Muscle layer of duodenum (tissue), 2 donors: ENCODE data around the gene GALP.
"Not testable (repeated sequence)": the region's sequence is repeated elsewhere in the genome, so short reads cannot be mapped to it uniquely, and the experiment has no call there.

Experiments
- H3K27ac ChIP-seq: one replicate; pipeline ENCODE4 v1.7.0; 2013; ENCODE audit warnings: mild to moderate bottlenecking, low read length
- H3K27me3 ChIP-seq: one replicate; pipeline ENCODE4 v1.7.0; 2013; ENCODE audit warnings: low read depth, mild to moderate bottlenecking, control low read depth, low read length
- H3K36me3 ChIP-seq, 2 donors: one replicate each; pipeline ENCODE4 v1.7.0; 2013; ENCODE audit warnings: low read length in 2 of 2, control low read depth in 1 of 2, mild to moderate bottlenecking in 1 of 2; ENCODE audit not compliant: insufficient read depth in 2 of 2, control insufficient read depth in 1 of 2
- H3K4me1 ChIP-seq, 2 donors: one replicate each; pipeline ENCODE4 v1.7.0; 2013; ENCODE audit warnings: low read length in 2 of 2, mild to moderate bottlenecking in 2 of 2, control low read depth in 1 of 2, moderate library complexity in 1 of 2; ENCODE audit not compliant: insufficient read depth in 2 of 2, control insufficient read depth in 1 of 2
- H3K4me3 ChIP-seq, 2 donors: one replicate each; pipeline ENCODE4 v1.7.0; 2013; ENCODE audit warnings: low read length in 2 of 2, low read depth in 1 of 2, mild to moderate bottlenecking in 1 of 2
- H3K9me3 ChIP-seq, 2 donors: one replicate each; pipeline ENCODE4 v1.7.0; 2013; ENCODE audit warnings: low read length in 2 of 2, control low read depth in 1 of 2, mild to moderate bottlenecking in 1 of 2; ENCODE audit not compliant: control insufficient read depth in 1 of 2
- donor health status: healthy.

GALP gene

DNA sequence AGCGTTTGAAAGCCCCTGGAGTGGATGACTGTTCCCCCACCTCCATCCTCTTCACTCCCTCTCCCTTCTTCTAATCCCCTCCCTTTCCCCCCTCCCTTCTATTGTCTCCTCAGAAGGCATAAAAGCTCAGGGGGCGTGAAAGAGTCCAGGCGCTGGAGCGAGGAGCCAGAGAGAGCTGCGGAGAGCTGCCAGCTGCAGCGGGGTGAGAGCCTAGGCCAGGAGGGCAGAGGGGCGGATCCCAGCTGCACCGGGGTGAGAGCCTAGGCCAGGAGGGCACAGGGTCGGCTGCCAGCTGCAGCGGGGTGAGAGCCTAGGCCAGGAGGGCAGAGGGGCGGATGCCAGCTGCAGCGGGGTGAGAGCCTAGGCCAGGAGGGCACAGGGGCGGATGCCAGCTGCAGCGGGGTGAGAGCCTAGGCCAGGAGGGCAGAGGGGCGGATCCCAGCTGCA is at the start of gene GALP:
Gene GALP (plus strand): TSS at position 148 of the 447 bp plus-strand sequence. CDS start 1,101 bp downstream, outside the sequence.
- not testable (repeated sequence) for H3K27ac ChIP-seq, H3K9me3 ChIP-seq, H3K27me3 ChIP-seq, H3K4me3 ChIP-seq, H3K36me3 ChIP-seq, H3K4me1 ChIP-seq

DNA sequence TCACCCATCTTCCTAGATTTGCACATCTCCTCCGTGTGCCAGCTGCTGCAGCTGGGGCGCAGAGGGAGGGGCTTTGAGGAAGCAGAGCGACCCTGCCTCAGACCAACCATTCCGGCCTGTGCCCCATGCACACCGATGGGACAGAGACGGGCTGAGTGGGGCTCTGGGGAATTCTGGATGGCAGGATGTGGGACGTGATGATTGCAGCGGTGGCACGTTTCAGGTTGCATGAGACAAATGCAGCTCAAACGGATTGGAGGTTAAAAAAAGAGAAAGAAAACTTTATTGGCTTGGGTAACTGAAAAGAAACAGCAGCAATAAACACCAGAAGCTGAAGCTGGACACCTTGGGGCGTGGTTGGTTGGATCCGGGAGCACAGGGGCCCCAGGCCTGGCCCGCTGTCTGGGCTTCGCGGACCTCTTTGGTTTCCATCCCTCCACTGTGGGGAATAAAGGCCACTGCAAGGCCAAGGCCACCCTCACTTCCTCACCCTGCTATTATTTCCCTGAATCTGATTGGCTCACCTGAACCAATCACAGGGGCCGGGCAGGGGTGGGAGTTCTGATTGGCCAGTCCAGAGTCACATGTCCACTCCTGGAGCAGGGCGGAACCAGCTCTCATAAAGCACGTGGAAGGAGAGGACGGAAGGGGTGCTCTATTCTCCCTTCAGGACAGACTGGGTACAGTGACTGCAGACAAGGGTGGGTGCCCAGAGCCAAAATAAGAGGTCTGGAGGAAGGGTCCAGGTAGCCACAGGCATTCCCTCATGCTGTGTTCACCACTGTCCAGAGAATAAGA is 48.6 kb upstream of the GALP start:
- Histone ChIP-seq H3K27me3 (no peaks in the 10 kb centered on the region), H3K36me3 (no peaks in the 10 kb centered on the region), H3K4me1 (no peaks in the 10 kb centered on the region), H3K4me3 (no peak overlapping the region), H3K27ac (no peak overlapping the region), H3K9me3 (no peaks in the 10 kb centered on the region)

DNA sequence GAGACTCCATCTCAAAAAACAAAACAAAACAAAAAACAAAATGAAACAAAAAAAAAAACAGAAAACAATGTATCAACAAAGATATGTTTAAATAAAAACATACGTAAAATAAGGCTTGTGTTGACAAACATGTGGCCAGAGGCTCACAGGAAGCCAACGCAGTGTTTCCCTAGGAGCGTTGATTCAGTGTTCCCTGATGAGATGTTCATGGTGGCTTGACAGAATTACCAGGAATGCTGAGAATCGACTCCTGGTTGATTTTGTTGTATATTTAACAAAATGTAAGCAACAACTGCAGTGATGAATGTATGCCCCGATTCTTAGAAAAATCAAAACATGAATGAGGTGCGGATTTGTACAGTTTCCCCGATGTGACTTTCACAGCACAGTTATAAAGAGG is 45.8 kb upstream of the GALP start:
- H3K4me3 ChIP-seq = no peak overlapping the region
- no peaks in the 10 kb centered on the region for H3K4me1 ChIP-seq
- H3K36me3 ChIP-seq = no peaks in the 10 kb centered on the region
- H3K9me3 ChIP-seq = no peaks in the 10 kb centered on the region
- H3K27ac ChIP-seq = no peak overlapping the region
- H3K27me3 ChIP-seq = no peaks in the 10 kb centered on the region

DNA sequence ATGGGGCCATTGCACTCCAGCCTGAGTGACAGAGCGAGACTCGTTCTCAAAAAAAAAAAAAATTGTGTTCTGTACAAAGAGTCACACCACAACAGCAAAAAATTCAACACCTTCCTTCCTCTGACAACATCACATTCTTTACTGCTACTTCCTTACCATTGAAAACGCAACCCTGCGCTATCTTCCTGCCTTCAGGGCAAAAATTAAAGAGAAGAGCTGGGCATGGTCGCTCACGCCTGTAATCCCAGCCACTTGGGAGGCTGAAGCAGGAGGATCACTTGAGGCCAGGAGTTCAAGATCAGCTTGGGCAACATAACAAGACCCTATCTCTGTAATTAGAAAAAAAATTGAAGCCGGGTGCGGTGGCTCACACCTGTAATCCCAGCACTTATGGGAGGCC is 44.2 kb upstream of the GALP start:
- no peaks in the 10 kb centered on the region for H3K9me3 ChIP-seq
- no peaks in the 10 kb centered on the region for H3K4me1 ChIP-seq
- no peak overlapping the region for H3K27ac ChIP-seq

DNA sequence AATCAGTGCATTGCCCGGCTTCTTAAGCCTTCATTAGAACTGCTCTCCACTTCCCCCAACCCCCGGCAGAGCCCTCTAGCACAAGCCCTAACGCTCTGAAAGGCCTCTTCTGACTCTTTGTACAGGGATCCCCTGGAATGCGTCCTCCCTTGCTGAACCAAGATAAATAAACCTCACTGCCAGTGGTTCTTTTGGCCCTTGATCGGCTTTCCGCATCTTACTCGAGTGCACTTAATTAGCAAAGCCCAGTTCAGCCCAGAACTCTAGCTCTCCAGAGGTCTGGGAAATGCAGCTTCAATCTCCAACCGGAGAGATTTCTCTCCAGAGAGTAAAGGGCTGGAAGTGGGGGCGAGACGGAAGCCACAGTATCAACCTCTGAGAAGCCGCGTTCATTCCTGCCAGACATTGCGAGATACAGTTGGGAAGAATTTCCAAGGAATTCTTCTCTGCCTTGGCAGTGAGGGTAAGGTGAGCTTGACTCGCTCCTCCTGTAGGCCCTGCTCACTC is 43.4 kb upstream of the GALP start:
- Histone ChIP-seq H3K4me3 (no peak overlapping the region), H3K4me1 (no peaks in the 10 kb centered on the region), H3K36me3 (no peaks in the 10 kb centered on the region), H3K27me3 (no peaks in the 10 kb centered on the region), H3K9me3 (no peaks in the 10 kb centered on the region), H3K27ac (peak overlapping the region; percentile 49)

More for the DNA sequence above, 44.2 kb upstream of the GALP start:
- Histone ChIP-seq H3K4me3 (no peak overlapping the region), H3K27me3 (no peaks in the 10 kb centered on the region), H3K36me3 (no peaks in the 10 kb centered on the region)

DNA sequence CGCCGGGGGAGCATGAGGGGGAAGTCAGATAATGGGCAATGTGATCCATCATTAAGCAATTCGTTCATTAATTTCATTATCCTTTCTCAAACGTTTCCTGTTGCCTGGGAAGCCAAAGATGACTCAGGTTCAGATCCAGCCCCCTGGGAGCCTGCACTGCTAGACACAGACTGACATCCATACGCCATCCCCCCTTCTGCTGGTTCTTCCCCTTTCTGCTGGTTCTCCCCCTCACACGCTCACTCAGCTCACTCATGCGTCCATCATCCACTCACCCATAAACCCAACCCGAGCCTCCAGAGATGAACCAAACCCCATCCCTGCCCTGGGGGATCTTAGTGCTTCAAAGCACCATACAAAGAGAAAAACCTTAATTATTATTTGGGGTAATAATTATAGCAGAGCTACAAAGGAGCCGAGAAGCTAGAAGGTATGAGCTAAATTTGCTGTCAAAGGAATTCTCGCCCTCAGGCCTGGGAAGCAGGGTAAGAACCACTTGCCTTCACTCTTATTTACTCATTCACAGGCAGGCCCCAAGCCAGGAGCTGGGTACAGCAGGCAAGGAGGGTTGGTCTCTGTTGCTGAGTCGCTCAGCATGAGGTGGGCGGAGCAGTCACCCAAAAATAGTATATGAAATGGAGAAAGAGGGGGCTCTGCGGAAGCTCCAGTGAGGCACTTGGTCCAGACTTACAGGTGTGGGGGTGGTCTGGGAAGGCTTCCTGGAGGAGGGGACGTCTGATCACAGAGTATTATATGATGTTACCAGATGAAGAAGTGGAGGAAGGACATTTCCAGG is 41.8 kb upstream of the GALP start:
- no peaks in the 10 kb centered on the region for H3K36me3 ChIP-seq
- no peak overlapping the region for H3K27ac ChIP-seq
- no peaks in the 10 kb centered on the region for H3K4me1 ChIP-seq
- no peaks in the 10 kb centered on the region for H3K27me3 ChIP-seq
- H3K9me3 ChIP-seq = no peaks in the 10 kb centered on the region
- no peak overlapping the region for H3K4me3 ChIP-seq

DNA sequence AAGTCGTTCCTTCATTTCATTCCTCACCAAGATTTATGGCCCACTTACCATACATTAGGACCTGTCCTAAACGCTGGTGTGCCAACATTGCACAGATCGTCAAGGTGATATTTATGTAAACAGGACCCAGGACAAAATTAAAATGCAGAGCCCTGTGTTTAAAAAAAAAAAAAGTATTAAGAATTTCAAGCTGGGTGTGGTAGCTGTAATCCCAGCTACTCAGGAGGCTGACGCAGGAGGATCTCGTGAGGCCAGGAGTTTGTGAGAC is 41.2 kb upstream of the GALP start:
- H3K27me3 ChIP-seq = no peaks in the 10 kb centered on the region
- H3K4me3 ChIP-seq = no peak overlapping the region
- H3K4me1 ChIP-seq = no peaks in the 10 kb centered on the region
- H3K27ac ChIP-seq = no peak overlapping the region
- H3K36me3 ChIP-seq = no peaks in the 10 kb centered on the region
- H3K9me3 ChIP-seq = no peaks in the 10 kb centered on the region

DNA sequence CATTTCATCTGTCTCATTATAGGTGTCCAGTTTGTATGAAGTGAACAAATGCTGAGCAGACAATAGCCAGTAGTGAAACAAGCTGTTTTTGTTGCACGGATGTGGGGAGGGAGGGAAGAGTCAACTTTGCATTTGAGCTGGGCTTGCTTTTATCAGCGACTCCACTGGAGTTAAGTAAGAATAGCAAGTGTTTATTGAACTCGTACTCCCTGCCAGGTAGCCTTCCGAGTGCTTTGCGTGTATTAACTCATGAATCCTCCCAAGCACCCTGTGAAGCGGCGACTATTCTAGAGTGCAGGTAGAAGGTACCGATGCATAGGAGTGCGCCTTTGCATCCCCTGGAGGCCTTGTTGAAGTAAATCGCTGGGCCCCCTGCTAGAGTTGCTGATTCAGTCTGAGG is 39.4 kb upstream of the GALP start:
- H3K27me3 ChIP-seq = no peaks in the 10 kb centered on the region
- H3K27ac ChIP-seq = no peak overlapping the region
- H3K36me3 ChIP-seq = no peaks in the 10 kb centered on the region
- H3K4me1 ChIP-seq = peaks cover 4 to 5% of the 10 kb centered on the region in 2 donors
- H3K4me3 ChIP-seq = no peak overlapping the region
- H3K9me3 ChIP-seq = no peaks in the 10 kb centered on the region

DNA sequence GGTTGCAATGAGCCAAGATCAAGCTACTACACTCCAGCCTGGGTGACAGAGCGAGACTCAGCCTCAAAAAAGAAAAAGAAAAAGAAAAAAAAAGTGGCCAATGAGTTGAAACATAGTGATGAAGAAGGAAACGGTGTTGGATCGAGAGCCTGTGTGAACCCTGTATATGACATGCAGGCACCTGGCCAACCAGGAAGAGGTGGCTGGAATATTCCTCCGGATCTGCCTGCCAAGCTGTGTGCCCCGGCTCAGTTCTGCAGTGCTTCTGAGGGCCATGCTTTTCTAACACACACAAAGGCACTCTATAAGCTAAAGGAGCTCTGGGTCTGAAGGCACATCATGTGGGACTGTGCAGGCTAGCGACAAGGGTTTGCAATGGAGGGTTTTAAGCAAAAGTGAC is 38.4 kb upstream of the GALP start:
- Histone ChIP-seq H3K27me3 (no peaks in the 10 kb centered on the region), H3K27ac (no peak overlapping the region), H3K4me1 (peaks cover 10 to 11% of the 10 kb centered on the region in 2 donors), H3K4me3 (no peak overlapping the region), H3K36me3 (no peaks in the 10 kb centered on the region), H3K9me3 (no peaks in the 10 kb centered on the region)

DNA sequence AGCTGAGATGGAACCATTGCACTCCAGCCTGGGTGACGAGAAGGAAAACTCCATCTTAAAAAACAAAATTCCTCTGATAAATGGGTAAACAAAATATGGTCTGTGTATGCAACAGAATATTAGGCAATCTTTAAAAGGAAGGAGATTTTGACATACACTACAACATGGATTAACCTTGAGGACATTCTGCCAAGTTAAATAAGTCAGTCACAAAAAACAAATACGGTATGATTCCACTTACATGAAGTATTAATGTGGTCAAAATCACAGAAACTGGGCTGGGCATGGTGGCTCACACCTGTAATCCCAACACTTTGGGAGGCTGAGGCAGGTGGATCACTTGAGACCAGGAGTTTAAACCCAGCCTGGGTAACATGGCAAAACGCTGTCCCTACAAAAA is 37.7 kb upstream of the GALP start:
- Histone ChIP-seq H3K4me3 (no peak overlapping the region), H3K27me3 (no peaks in the 10 kb centered on the region), H3K36me3 (no peaks in the 10 kb centered on the region), H3K27ac (no peak overlapping the region), H3K4me1 (peaks cover 10 to 14% of the 10 kb centered on the region in 2 donors), H3K9me3 (no peaks in the 10 kb centered on the region)

DNA sequence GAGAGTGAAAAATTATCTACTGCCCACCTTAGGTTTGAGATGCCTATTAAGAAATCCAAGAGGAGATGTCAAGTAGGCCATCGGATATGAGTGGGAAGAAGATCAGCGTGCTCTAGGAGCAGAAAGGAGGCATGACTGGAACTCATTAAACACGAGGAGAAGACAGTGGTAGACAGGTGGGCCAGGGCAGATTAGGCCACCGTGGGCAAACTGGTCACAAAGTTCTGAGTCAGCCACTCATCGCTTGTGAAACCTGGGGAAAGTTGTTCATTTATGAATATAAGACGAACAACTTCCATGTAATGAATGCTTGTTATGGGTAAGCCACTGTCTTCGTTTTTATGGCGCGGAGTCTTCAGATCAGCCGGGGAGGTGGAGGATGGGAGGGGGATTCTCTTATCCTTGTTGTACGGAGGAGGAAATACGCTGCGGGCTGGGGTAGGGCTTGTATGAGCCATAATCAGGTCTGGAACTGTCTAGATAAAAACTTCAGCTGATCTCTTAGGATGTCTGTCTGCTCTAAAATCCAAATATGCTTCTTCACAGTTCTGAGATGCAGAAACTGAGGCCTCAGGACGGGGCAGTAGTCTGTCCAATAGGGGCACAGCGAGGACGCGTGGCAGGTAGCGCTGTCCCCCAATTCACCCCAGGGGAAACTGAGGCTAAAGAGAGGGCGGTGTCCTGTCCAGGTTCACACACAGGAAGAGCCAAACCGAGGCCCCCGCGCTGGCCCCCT is 35.8 kb upstream of the GALP start:
- Histone ChIP-seq H3K4me1 (peaks cover 10 to 14% of the 10 kb centered on the region in 2 donors), H3K27ac (peak overlapping the region; percentile 81), H3K36me3 (no peaks in the 10 kb centered on the region), H3K27me3 (no peaks in the 10 kb centered on the region), H3K4me3 (peak overlapping the region; percentile 73 to 82), H3K9me3 (no peaks in the 10 kb centered on the region)
